ENCODE measurements around the gene TLCD3A.
"Not testable (repeated sequence)": the region's sequence is repeated elsewhere in the genome, so short reads cannot be mapped to it uniquely, and the experiment has no call there.

The TLCD3A gene

DNA sequence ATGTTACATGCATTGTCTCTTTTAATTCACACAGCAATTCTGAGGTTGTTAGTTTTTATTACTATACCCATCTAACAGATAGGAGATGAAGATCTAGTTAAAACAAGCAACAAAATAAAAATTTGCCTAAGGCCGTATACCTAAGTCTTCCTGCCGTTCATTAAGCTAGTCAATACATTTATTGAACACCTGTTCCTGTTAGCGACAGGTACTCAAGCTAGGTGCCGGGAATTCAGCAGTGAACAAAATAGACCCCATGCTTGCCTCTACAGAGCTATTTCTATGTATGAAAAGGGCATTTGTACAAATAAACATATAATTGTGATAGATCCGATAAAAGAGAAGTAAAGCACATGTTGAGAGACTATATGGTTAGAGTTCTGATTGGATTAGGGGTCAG is 14.3 kb upstream of the TLCD3A start:
- DNase-seq: no peak

- no peak for DNase-seq
Observed at GRCh38 chr17:720706-721539, 11.5 kb upstream of the TLCD3A start.

DNA sequence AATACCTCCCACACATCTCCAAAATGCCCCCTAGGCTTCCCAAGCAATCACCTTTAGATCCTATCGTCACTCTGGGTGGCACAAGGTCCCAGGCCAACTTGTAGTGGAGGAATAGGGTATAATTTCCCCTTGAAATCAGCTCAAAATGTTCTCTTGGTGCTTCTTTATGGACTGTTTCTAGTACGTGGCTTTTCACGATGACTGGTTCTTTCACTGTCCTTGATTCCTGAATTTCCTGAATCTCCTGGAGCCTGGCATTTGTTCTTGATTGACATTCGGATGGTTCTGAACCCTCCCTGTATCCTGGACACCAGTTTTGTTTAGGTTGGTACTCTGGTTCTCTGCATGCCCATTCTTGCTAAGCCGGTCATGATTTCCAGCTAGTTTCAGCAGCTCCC is 10.9 kb upstream of the TLCD3A start:
- no peak for DNase-seq

- no peak for DNase-seq
Observed at GRCh38 chr17:725084-725483, 7.3 kb upstream of the TLCD3A start.

GRCh38 chr17:725746-726145 is 6.7 kb upstream of the TLCD3A start:
- DNase-seq: no peak

- DNase-seq: no peak
Observed at GRCh38 chr17:726271-726919, 6.0 kb upstream of the TLCD3A start.

DNA sequence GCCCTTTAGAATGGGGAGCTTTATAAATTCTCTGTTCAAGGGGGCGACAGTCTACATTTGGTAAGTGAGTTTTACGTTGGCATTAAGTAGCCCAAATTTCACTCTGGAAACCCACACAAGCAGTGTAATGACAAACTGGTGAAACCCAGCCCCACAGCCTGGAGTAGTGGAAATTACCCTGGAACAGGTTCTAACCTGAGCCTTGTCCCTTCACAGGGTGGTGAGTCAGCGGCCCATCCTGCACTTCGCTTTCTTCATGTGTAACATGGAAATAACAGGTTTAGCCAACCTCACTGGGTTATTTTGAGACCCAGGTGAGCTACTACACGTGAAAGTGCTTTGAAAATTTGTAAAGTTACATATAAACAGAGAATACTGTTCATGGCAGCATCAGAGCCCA is 3.5 kb upstream of the TLCD3A start:
- no peak for DNase-seq

DNA sequence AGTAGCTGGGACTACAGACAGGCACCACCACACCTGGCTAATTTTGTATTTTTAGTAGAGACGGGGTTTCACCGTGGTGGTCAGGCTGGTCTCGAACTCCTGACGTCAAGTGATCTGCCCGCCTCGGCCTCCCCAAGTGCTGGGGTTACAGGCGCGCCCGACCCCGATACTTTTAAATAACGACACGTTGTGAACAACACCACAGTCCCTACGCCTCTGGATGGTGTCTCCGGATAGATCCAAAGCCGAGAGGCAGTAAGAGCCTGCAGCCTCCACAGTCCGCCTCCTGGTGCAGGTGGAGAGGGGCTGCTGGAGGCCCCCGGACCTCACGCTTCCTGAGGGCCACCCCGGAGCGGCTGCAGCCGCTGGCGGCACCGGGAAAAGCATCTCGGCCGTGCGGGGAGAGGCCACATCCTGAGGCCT is 741 bp upstream of the TLCD3A start:
- no peak for DNase-seq

- peak; percentile 7 for DNase-seq
Observed at GRCh38 chr17:732902-733720, 715 bp downstream of the TLCD3A start.

DNA sequence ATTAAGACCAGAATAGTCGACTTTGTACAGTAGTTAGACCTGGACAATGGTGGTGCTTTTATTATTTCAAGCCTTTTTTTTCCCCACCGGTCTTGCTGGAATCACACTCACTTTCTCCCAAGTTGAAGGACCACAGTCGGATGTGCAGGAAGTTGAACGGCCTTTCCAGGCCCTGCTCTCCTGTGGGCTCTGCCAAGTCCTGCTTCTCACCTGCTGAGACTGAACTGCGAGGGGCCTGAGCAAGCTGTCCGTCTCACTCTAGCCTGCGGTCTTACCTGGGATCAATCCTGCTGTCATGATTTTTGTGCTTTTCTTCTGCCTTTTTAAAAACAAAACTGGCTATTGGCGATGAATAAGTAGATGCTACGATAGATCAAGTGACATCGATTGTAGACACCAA is 1.3 kb downstream of the TLCD3A start:
- DNase-seq: no peak

- DNase-seq: no peak
Observed at GRCh38 chr17:737561-738113, 5.2 kb downstream of the TLCD3A start.

DNA sequence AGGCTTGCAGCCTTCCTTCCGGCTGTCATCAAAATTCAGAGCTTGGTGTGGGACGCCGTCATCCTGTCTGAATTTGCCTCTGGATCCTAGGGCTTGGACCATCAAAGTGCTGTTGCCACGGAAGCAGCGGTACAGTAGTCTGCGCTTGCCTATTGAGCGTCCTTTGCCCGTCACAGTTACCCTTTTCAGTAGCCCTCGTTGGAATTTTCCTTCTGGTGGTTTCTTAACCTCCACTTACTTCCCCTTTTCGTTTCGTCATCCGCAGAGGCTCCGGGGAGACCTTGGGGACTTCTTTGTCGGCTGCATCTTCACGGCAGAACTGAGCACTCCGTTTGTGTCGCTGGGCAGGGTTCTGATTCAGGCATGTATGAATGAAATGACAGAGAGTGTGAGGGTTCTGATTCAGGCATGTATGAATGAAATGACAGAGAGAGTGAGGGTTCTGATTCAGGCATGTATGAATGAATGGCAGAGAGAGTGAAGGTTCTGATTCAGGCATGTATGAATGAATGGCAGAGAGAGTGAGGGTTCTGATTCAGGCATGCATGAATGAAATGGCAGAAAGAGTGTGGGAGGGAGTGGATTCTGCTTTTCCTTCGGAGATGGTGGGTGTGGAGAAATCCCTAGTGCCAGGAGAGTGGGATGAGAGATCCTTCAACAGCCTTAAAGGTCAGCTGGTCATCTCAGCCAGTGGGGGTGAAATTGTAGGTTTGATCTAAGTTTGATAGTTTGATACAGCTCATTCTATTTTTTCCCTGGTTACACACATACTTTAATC is 8.0 kb downstream of the TLCD3A start:
- no peak for DNase-seq

GRCh38 chr17:742147-742793 is 9.9 kb downstream of the TLCD3A start:
- no peak for DNase-seq

DNA sequence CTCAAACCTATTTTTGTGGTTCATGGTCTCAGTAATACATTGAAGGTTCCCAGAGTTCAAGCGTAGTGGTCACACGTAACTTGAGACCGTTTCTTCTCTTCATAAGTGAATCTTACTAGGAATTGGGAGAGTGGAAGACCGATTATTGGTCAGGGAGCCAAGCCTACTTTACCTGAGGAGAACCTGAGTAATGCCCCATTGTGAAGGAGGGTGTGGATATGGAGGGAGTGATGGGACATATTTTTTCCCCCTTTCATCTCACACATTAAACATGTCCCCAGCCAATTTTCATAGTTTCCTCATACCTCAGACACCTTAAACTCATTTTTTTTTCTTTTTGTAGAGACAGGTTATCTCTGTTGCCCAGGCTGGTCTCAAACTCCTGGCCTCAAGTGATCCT is 10.7 kb downstream of the TLCD3A start:
- DNase-seq: no peak

- no peak for DNase-seq
Observed at GRCh38 chr17:744937-745336, 12.5 kb downstream of the TLCD3A start.

DNA sequence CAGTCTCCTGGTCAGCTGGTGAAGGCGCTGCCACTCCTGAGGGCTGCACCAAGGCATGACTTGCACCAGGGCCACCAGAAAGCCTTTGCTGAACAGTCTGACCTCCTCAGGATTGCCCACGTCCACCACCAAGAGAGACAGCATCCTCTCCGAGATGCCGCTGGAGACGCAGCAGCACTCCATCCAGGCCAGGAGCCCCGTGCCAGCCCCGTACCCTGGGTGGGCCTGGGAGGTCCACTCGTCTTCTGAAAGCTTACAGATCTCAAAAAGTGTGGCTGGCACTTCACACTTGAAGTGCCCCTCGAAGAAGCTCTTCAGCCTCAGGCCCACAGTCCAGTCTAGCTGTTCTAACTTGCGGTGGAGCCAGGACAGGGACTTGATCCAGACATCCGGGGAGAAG is 13.0 kb downstream of the TLCD3A start:
- DNase-seq: no peak

- no peak for DNase-seq
Observed at GRCh38 chr17:746181-746580, 13.8 kb downstream of the TLCD3A start.

DNA sequence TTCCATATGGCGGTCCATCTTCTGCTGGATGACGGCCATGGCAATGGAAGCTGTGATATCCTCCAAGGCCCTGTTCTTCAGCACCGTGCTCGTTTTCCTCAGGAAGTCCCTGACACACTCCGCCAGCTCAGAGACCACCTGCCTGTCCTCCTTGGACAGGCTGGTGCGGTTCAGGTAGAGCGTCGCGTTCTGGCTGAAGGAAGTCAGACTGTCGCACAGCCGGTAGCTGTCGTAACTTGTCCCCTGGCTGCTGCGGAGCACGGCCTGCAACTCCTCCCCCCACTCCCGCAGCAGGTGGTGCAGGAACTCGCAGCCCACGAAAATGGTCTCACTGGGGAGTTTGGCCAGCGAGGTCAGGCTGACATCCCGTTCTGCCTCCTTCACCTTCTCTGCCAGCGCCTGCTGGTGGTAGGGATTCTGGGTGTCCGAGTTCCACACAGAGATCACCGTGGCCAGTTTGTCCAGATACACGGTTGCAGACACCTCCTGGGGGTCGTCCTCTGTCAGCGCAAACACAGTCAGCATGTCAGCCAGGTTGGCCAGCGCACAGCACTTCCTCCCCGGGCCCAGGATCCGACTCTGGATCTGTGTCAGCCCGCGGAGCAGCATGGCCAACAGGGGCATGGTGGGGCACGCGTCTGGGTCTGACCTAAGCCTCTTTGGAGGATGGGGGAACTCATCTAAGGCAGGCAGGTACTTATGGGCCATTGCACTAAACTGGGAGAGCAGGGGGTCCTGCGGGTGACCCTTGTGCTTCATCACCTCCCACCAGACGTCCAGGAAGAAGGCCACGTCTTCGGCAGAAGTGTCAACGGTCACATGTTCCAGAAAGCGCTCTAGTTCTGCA is 14.6 kb downstream of the TLCD3A start:
- DNase-seq: no peak

DNA sequence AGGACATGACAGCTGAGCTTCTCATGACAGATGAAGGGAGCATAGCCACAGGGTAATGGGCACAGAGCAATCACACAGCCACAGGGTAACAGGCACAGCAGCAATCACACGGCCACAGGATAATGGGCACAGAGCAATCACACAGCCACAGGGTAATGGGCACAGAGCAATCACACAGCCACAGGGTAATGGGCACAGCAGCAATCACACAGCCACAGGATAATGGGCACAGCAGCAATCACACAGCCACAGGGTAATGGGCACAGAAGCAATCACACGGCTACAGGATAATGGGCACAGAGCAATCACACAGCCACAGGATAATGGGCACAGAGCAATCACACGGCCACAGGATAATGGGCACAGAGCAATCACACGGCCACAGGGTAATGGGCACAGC is 16.2 kb downstream of the TLCD3A start:
- DNase-seq: not testable (repeated sequence)

GRCh38 chr17:749359-749758 is 17.0 kb downstream of the TLCD3A start:
- not testable (repeated sequence) for DNase-seq

DNA sequence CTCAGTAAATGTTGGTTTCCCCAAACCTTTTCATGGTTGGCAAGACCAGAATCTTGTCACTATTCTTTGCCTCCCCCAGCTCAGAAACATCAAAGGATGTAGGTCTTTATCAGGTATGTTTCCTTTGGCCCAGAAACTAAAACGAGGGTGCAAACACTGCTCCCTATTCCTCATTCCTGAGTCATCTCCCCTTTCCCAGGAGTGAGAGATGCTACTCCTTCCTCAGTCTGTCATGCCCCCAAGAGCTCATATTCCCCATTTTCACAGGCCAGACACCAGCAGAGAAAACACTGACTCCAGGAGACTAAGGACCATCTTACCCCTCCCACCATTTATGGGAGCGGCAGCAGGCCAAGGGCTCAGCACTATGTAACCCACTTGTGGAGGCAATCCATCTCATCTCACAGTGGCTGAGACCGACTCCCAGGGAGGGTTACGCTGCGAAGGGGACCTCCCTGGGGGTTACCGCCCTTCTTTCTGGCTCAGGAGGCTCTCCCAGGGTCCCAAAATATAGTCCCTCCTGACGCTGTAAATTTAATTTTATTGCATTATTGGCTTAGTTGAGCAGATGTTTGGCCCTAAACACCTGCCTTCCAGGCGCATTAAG is 18.1 kb downstream of the TLCD3A start:
- peak; percentile 19 for DNase-seq
